ENCODE data around the gene NOTCH1.
A peak's percentile ranks its signal among the peaks of the same experiment; 100 is the strongest.

NOTCH1 gene

GRCh38 chr9:136507992-136508375 lies 37.9 kb downstream of the NOTCH1 start:
- TF ChIP-seq CTCF (IDR thresholded peaks at IDR 0.05; ENCODE audit: low read depth, low read length, missing control alignments) = no peak
- no peak for DNase-seq (ENCODE audit: extremely low read depth, low read depth)
- H3K4me3 ChIP-seq (replicated peaks; ENCODE audit: low read depth, low read length) = no peak overlapping the region

GRCh38 chr9:136507221-136507991 lies 38.4 kb downstream of the NOTCH1 start:
- H3K4me3 ChIP-seq (replicated peaks; ENCODE audit: low read depth, low read length) = no peak overlapping the region
- DNase-seq (ENCODE audit: extremely low read depth, low read depth) = no peak
- TF ChIP-seq CTCF (IDR thresholded peaks at IDR 0.05; ENCODE audit: low read depth, low read length, missing control alignments) = no peak

- TF ChIP-seq CTCF (IDR thresholded peaks at IDR 0.05; ENCODE audit: low read depth, low read length, missing control alignments) = no peak
- DNase-seq (ENCODE audit: extremely low read depth, low read depth) = no peak
- H3K4me3 ChIP-seq (replicated peaks; ENCODE audit: low read depth, low read length) = no peak overlapping the region
These were observed 39.4 kb downstream of the NOTCH1 start for GRCh38 chr9:136506425-136506824.

GRCh38 chr9:136505406-136506403 lies 40.1 kb downstream of the NOTCH1 start:
- DNase-seq (ENCODE audit: extremely low read depth, low read depth) = no peak
- H3K4me3 ChIP-seq (replicated peaks; ENCODE audit: low read depth, low read length) = no peak overlapping the region
- TF ChIP-seq CTCF (IDR thresholded peaks at IDR 0.05; ENCODE audit: low read depth, low read length, missing control alignments) = no peak

GRCh38 chr9:136504512-136505348 lies 41.1 kb downstream of the NOTCH1 start:
- DNase-seq (ENCODE audit: extremely low read depth, low read depth) = no peak
- TF ChIP-seq CTCF (IDR thresholded peaks at IDR 0.05; ENCODE audit: low read depth, low read length, missing control alignments) = no peak
- no peak overlapping the region for H3K4me3 ChIP-seq (replicated peaks; ENCODE audit: low read depth, low read length)

GRCh38 chr9:136502940-136503550 lies 42.8 kb downstream of the NOTCH1 start:
- H3K4me3 ChIP-seq (replicated peaks; ENCODE audit: low read depth, low read length) = no peak overlapping the region
- DNase-seq (ENCODE audit: extremely low read depth, low read depth) = no peak
- TF ChIP-seq CTCF (IDR thresholded peaks at IDR 0.05; ENCODE audit: low read depth, low read length, missing control alignments) = peak; percentile 14

All from HFF-Myc (cell line).